Measurements from ENCODE around the gene ALX4. TPM values are rescaled to one million over a fixed set of nuclear protein-coding genes. Genes with fewer than 3 reads are reported as not detected.

Gene ALX4
- polyA plus RNA-seq, 3 donors, result not detected

DNA sequence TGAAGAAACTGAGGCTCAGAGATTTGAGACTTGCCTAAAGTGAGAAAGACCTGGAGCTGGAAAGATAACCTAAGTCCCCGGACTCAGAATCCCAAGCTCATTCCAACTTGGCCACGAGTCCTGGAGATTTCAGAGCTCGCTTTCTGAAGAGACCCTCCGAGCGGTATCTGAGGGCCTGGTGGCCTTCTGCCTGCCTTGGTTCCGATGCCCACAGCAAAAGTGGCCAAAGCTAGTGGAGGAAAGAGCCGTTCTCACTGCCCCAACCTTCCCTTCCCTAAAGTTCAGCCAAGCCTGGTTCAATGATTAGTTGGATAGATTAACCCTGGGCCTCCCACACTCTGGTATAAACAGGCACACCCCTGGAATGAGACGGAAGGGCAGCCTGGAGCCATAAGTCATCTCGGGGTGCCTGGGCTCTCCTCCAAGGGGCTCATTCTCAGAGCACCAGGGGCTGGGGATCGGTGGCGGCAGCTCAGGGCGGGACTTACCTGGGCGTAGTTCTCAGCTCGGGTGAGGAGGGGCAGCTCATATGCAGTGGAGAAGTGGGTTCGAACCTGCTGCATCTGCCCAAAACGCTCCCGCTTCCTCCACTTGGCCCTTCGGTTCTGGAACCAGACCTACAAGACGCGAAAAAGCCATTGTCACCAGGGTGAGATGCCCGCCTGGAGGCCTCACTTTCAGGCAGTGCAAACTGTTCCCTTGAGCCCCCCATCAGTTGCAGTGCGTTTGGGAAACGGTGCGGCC lies 42.8 kb downstream of the ALX4 start:
- H3K9me3 ChIP-seq (replicated peaks in 1 of 2; ENCODE audit: control insufficient read depth in 1 of 2, insufficient read depth in 1 of 2, low read length in 2 of 2), result no peaks in the 10 kb centered on the region
- no peak for DNase-seq
- no peak overlapping the region for H3K4me3 Mint-ChIP-seq
- no peak overlapping the region for H3K27ac ChIP-seq (ENCODE audit: low read depth in 1 of 2, low read length in 2 of 2)
- no peak overlapping the region for H3K9ac ChIP-seq (ENCODE audit: insufficient read depth, low read length, poor library complexity, severe bottlenecking)
- H3K4me2 ChIP-seq (replicated peaks; ENCODE audit: extremely low read depth, low read length, poor library complexity, severe bottlenecking), result no peak overlapping the region
- H3K27me3 Mint-ChIP-seq (ENCODE audit: low read depth in 3 of 3), result peaks cover 0 to 3% (median 2%) of the 10 kb centered on the region in 3 donors
- no peaks in the 10 kb centered on the region for H3K27me3 ChIP-seq (ENCODE audit: control insufficient read depth in 2 of 2, insufficient read depth in 2 of 2, low read length in 2 of 2)
- no peak overlapping the region for H3K4me3 ChIP-seq (replicated peaks in 1 of 3; ENCODE audit: low read depth in 2 of 3, low read length in 3 of 3)
- no peaks in the 10 kb centered on the region for H3K4me1 Mint-ChIP-seq
- H3K79me2 ChIP-seq (ENCODE audit: insufficient read depth, low read length), result no peaks in the 10 kb centered on the region
- no peaks in the 10 kb centered on the region for H4K20me1 ChIP-seq (ENCODE audit: insufficient read depth, low read length)
- H3K36me3 Mint-ChIP-seq, result no peaks in the 10 kb centered on the region
- no peaks in the 10 kb centered on the region for H3K36me3 ChIP-seq (replicated peaks in 1 of 2; ENCODE audit: control insufficient read depth in 1 of 2, insufficient read depth in 2 of 2, low read length in 2 of 2)
- H3K4me1 ChIP-seq (ENCODE audit: control insufficient read depth in 1 of 2, insufficient read depth in 2 of 2, low read length in 2 of 2), result no peaks in the 10 kb centered on the region
- TF ChIP-seq, protein P1, sequence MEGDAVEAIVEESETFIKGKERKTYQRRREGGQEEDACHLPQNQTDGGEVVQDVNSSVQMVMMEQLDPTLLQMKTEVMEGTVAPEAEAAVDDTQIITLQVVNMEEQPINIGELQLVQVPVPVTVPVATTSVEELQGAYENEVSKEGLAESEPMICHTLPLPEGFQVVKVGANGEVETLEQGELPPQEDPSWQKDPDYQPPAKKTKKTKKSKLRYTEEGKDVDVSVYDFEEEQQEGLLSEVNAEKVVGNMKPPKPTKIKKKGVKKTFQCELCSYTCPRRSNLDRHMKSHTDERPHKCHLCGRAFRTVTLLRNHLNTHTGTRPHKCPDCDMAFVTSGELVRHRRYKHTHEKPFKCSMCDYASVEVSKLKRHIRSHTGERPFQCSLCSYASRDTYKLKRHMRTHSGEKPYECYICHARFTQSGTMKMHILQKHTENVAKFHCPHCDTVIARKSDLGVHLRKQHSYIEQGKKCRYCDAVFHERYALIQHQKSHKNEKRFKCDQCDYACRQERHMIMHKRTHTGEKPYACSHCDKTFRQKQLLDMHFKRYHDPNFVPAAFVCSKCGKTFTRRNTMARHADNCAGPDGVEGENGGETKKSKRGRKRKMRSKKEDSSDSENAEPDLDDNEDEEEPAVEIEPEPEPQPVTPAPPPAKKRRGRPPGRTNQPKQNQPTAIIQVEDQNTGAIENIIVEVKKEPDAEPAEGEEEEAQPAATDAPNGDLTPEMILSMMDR (IDR thresholded peaks at IDR 0.05), result no peak
- WGBS (ENCODE audit: insufficient coverage), result 92% methylated on average over 19 of the region's 24 CpGs
- H3K27ac Mint-ChIP-seq, result no peak overlapping the region
- H2AFZ ChIP-seq (ENCODE audit: insufficient read depth, low read depth, low read length, poor library complexity, severe bottlenecking), result no peak overlapping the region
- H3K9me3 Mint-ChIP-seq, result peaks cover 0 to 3% (median 0%) of the 10 kb centered on the region in 7 donors
- intact Hi-C loops (cut with micrococcal nuclease), result no loop called here

DNA sequence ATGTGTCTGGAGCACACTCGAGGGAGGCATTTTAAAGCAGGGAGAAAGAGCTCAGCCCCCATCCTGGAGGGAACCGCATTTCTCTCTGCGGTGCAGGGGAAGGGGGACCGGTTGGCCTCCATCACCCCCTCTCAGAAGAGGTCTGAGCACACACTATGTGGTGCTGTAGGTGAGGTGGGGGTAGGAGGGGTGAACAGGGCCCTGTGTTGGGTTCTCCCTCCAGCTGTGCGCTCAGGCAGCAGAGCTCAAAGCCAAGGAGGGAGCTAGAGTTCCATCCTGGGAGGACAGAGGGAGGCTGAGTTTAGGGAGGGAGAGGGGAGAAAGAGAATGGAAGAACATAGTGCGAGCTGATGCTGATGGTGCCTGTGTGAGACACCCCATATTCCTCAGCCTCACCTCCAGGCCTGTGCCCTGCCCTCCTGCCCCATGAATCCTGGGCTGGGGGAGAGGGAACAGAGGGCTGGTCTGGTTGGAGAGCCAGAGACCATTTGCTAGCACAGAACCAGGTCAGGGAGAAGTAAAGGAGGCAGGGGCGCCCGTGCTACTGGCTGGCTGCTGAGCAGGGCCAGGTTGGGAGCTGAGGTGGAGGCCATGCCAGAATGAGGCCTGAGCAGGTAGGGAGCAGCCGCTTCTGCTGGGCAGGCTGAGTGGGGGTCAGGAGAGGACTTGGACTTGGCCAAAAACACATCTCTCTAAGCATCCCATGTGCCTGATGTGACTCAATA lies 43.7 kb downstream of the ALX4 start:
- no peaks in the 10 kb centered on the region for H3K36me3 Mint-ChIP-seq
- Histone ChIP-seq H3K27ac (ENCODE audit: low read depth in 1 of 2, low read length in 2 of 2) (no peak overlapping the region), H4K20me1 (ENCODE audit: insufficient read depth, low read length) (no peaks in the 10 kb centered on the region), H3K36me3 (replicated peaks in 1 of 2; ENCODE audit: control insufficient read depth in 1 of 2, insufficient read depth in 2 of 2, low read length in 2 of 2) (no peaks in the 10 kb centered on the region), H3K9ac (ENCODE audit: insufficient read depth, low read length, poor library complexity, severe bottlenecking) (no peak overlapping the region), H3K27me3 (ENCODE audit: control insufficient read depth in 2 of 2, insufficient read depth in 2 of 2, low read length in 2 of 2) (no peaks in the 10 kb centered on the region), H3K4me2 (replicated peaks; ENCODE audit: extremely low read depth, low read length, poor library complexity, severe bottlenecking) (no peak overlapping the region), H2AFZ (ENCODE audit: insufficient read depth, low read depth, low read length, poor library complexity, severe bottlenecking) (no peak overlapping the region), H3K9me3 (replicated peaks in 1 of 2; ENCODE audit: control insufficient read depth in 1 of 2, insufficient read depth in 1 of 2, low read length in 2 of 2) (no peaks in the 10 kb centered on the region), H3K4me1 (ENCODE audit: control insufficient read depth in 1 of 2, insufficient read depth in 2 of 2, low read length in 2 of 2) (no peaks in the 10 kb centered on the region), H3K4me3 (replicated peaks in 1 of 3; ENCODE audit: low read depth in 2 of 3, low read length in 3 of 3) (no peak overlapping the region), H3K79me2 (ENCODE audit: insufficient read depth, low read length) (no peaks in the 10 kb centered on the region)
- no peak overlapping the region for H3K27ac Mint-ChIP-seq
- WGBS (ENCODE audit: insufficient coverage), result 91% methylated on average over 4 of the region's 9 CpGs
- H3K4me3 Mint-ChIP-seq, result no peak overlapping the region
- H3K9me3 Mint-ChIP-seq, result peaks cover 0 to 3% (median 0%) of the 10 kb centered on the region in 7 donors
- H3K4me1 Mint-ChIP-seq, result no peaks in the 10 kb centered on the region
- H3K27me3 Mint-ChIP-seq (ENCODE audit: low read depth in 3 of 3), result peaks cover 0 to 3% (median 3%) of the 10 kb centered on the region in 3 donors
- DNase-seq, result no peak
- intact Hi-C loops (cut with micrococcal nuclease), result no loop called here
- TF ChIP-seq, protein P1 (IDR thresholded peaks at IDR 0.05), result no peak

Data from CD14-positive monocyte (primary cell).